ENCODE measurements around the gene EFHD2. TPM values are rescaled to one million over a fixed set of nuclear protein-coding genes. Genes with fewer than 3 reads are reported as not detected.

Gene EFHD2
- total RNA-seq, 1 experiment from 2014 or later = 69.7 TPM

GRCh38 chr1:15476927-15477326 lies 67.2 kb downstream of the EFHD2 start:
- no peak overlapping the region for H3K9ac ChIP-seq (ENCODE audit: low read length)
- H3K27me3 ChIP-seq (ENCODE audit: insufficient read depth, low read length) = no peaks in the 10 kb centered on the region
- H3K79me2 ChIP-seq (ENCODE audit: insufficient read depth, low read length) = no peaks in the 10 kb centered on the region
- TF ChIP-seq SIN3A (IDR thresholded peaks at IDR 0.05; ENCODE audit: low read depth) (no peak), YY1 (IDR thresholded peaks at IDR 0.05; ENCODE audit: extremely low read depth, insufficient replicate concordance, low read depth, low read length) (no peak)
- intact Hi-C loops (cut with micrococcal nuclease) = no loop called here
- no peak for DNase-seq (ENCODE audit: low read depth, low spot score)
- H3K36me3 ChIP-seq (ENCODE audit: control insufficient read depth in 1 of 2, insufficient read depth in 2 of 2, low read length in 2 of 2) = no peaks in the 10 kb centered on the region
- no peak overlapping the region for H3K27ac ChIP-seq (ENCODE audit: low read depth, low read length)
- no peak overlapping the region for H3K4me2 ChIP-seq (ENCODE audit: low read length)
- ChIA-PET CTCF (no interaction called here), RAD21 (ENCODE audit: low non-redundant PET in 1 of 2, low total read pairs in 2 of 2, uncharacterized antibody in 2 of 2, unreplicated experiment in 2 of 2) (no interaction called here), POLR2A (no interaction called here)
- H3K9me2 ChIP-seq (ENCODE audit: insufficient read depth) = no peaks in the 10 kb centered on the region
- no peaks in the 10 kb centered on the region for H3K4me1 ChIP-seq (ENCODE audit: control insufficient read depth in 1 of 2, insufficient read depth in 2 of 2, low read length in 2 of 2)
- H2AFZ ChIP-seq (ENCODE audit: low read depth, low read length, poor library complexity, severe bottlenecking) = no peak overlapping the region
- H4K20me1 ChIP-seq (ENCODE audit: insufficient read depth) = no peaks in the 10 kb centered on the region
- no TSS peak for BruUV-seq (replicated peaks)
- no peak overlapping the region for H3K4me3 ChIP-seq (replicated peaks in 1 of 2; ENCODE audit: low read depth in 1 of 2, low read length in 2 of 2)
- no peak for ATAC-seq
- no peaks in the 10 kb centered on the region for H3K9me3 ChIP-seq (ENCODE audit: control insufficient read depth in 1 of 2, insufficient read depth in 1 of 2, low read depth in 1 of 2, low read length in 2 of 2)

GRCh38 chr1:15477646-15478212 lies 68.0 kb downstream of the EFHD2 start:
- no peaks in the 10 kb centered on the region for H3K9me3 ChIP-seq (ENCODE audit: control insufficient read depth in 1 of 2, insufficient read depth in 1 of 2, low read depth in 1 of 2, low read length in 2 of 2)
- ChIA-PET RAD21 (ENCODE audit: low non-redundant PET in 1 of 2, low total read pairs in 2 of 2, uncharacterized antibody in 2 of 2, unreplicated experiment in 2 of 2) (no interaction called here), POLR2A (no interaction called here), CTCF (no interaction called here)
- intact Hi-C loops (cut with micrococcal nuclease) = no loop called here
- no peak for TF ChIP-seq REST (IDR thresholded peaks at IDR 0.05; ENCODE audit: low read depth)
- no peak for TF ChIP-seq POLR2A (IDR thresholded peaks at IDR 0.05; ENCODE audit: borderline replicate concordance, extremely low read depth, insufficient read depth, insufficient read length)
- no peak for TF ChIP-seq ZNF274 (IDR thresholded peaks at IDR 0.05; ENCODE audit: low read depth, low read length)
- no peak for TF ChIP-seq YY1 (IDR thresholded peaks at IDR 0.05; ENCODE audit: extremely low read depth, insufficient replicate concordance, low read depth, low read length)
- no peak for TF ChIP-seq CTCF (IDR thresholded peaks at IDR 0.05 in 2 of 3, conservative IDR thresholded peaks at IDR 0.05 in 1 of 3; ENCODE audit: borderline replicate concordance in 1 of 3, insufficient read depth in 1 of 3, low read depth in 2 of 3, low read length in 2 of 3)
- no peak for TF ChIP-seq TCF7L2 (IDR thresholded peaks at IDR 0.05; ENCODE audit: borderline replicate concordance, extremely low read depth, insufficient read depth, insufficient read length)
- TF ChIP-seq ZBTB33 (IDR thresholded peaks at IDR 0.05; ENCODE audit: extremely low read depth, insufficient replicate concordance, low read length) = no peak
- no peak for TF ChIP-seq SRF (IDR thresholded peaks at IDR 0.05; ENCODE audit: low read depth)
- DNase-seq (ENCODE audit: low read depth, low spot score) (no peak), ATAC-seq (no peak)
- H3K36me3 ChIP-seq (ENCODE audit: control insufficient read depth in 1 of 2, insufficient read depth in 2 of 2, low read length in 2 of 2) = no peaks in the 10 kb centered on the region
- no peaks in the 10 kb centered on the region for H4K20me1 ChIP-seq (ENCODE audit: insufficient read depth)
- no peaks in the 10 kb centered on the region for H3K79me2 ChIP-seq (ENCODE audit: insufficient read depth, low read length)
- no peak overlapping the region for H2AFZ ChIP-seq (ENCODE audit: low read depth, low read length, poor library complexity, severe bottlenecking)
- H3K4me3 ChIP-seq (replicated peaks in 1 of 2; ENCODE audit: low read depth in 1 of 2, low read length in 2 of 2) = no peak overlapping the region
- H3K27ac ChIP-seq (ENCODE audit: low read depth, low read length) = no peak overlapping the region
- no TSS peak for BruUV-seq (replicated peaks)
- no peak overlapping the region for H3K9ac ChIP-seq (ENCODE audit: low read length)
- no peaks in the 10 kb centered on the region for H3K4me1 ChIP-seq (ENCODE audit: control insufficient read depth in 1 of 2, insufficient read depth in 2 of 2, low read length in 2 of 2)
- no peak overlapping the region for H3K4me2 ChIP-seq (ENCODE audit: low read length)
- H3K9me2 ChIP-seq (ENCODE audit: insufficient read depth) = no peaks in the 10 kb centered on the region
- no peaks in the 10 kb centered on the region for H3K27me3 ChIP-seq (ENCODE audit: insufficient read depth, low read length)

Data from HCT116 (cell line).